Measurements from ENCODE around the gene VWF.

DNA sequence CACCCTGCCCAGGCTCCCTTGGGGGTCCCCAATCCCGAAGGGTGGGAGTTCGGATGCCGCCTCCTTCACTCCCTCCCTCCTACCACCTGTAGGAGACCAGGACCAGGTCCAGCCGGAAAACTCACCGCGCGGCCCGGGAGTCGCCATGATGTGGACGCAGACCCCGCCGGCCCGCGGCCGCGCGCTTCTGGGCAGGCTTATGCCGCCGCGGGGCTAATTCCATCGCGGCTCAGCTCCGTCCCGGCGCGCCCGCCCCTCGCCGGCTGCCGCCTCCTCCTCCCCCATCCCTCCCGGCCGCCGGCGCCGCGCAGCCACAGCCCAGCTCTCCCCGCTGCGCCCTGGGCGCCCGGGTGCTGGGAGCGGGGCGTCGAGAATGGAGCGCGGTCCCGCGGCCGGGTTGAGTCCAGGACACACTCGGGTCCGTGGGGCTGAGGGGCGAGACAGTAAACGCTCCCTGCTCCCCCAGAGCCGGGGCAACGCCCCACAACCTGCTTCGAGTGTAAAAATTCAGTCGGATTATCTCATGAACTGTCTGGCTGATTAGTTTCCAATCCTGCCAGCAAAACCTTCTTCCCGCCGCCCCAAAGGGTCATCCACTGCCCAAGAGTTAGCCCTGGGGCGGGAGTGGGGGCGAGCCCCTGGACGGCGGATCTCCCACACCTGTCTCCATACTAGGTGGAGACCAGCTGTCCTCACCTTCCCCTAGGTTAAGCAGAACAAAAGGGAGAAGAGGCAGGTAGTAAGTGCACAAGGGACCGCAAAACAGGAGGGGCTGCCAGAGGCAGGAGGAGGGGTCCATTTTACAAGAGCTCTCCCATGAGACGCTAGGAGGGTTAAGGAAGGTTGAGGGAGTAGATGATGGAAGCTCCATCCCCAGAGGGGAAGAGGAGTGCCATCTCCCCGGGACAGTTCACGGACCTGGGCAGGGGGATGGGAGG is 179.1 kb downstream of the VWF start, which contains the start of gene ANO2:
- TF ChIP-seq CTCF (IDR thresholded peaks at IDR 0.05) (no peak), POLR2A (IDR thresholded peaks at IDR 0.05) (no peak)

Data from heart left ventricle (tissue), 13 donors.